ENCODE measurements around the gene PUM2. TPM values are rescaled to one million over a fixed set of nuclear protein-coding genes. Genes with fewer than 3 reads are reported as not detected.
A peak's percentile ranks its signal among the peaks of the same experiment; 100 is the strongest.

Gene PUM2
- total RNA-seq, 1 experiment from 2014 or later, result 105 TPM

GRCh38 chr2:20242727-20243377 is 107.8 kb downstream of the PUM2 start:
- intact Hi-C loops (cut with micrococcal nuclease), result no loop called here
- Histone ChIP-seq H3K27me3 (ENCODE audit: insufficient read depth, low read length) (no peaks in the 10 kb centered on the region), H3K9ac (ENCODE audit: low read length) (no peak overlapping the region), H2AFZ (ENCODE audit: low read depth, low read length, poor library complexity, severe bottlenecking) (no peak overlapping the region), H3K4me1 (ENCODE audit: control insufficient read depth in 1 of 2, insufficient read depth in 2 of 2, low read length in 2 of 2) (no peaks in the 10 kb centered on the region; a peak in 1 of 4 replicates), H4K20me1 (ENCODE audit: insufficient read depth) (no peaks in the 10 kb centered on the region), H3K36me3 (ENCODE audit: control insufficient read depth in 1 of 2, insufficient read depth in 2 of 2, low read length in 2 of 2) (no peaks in the 10 kb centered on the region; a peak in 1 of 4 replicates), H3K27ac (ENCODE audit: low read depth, low read length) (no peak overlapping the region), H3K9me3 (ENCODE audit: control insufficient read depth in 1 of 2, insufficient read depth in 1 of 2, low read depth in 1 of 2, low read length in 2 of 2) (no peaks in the 10 kb centered on the region), H3K4me2 (ENCODE audit: low read length) (no peak overlapping the region), H3K79me2 (ENCODE audit: insufficient read depth, low read length) (no peaks in the 10 kb centered on the region), H3K9me2 (ENCODE audit: insufficient read depth) (no peaks in the 10 kb centered on the region), H3K4me3 (replicated peaks in 1 of 2; ENCODE audit: low read depth in 1 of 2, low read length in 2 of 2) (no peak overlapping the region)
- no peak for TF ChIP-seq RAD21 (IDR thresholded peaks at IDR 0.05; ENCODE audit: low read depth)
- TF ChIP-seq JUND (IDR thresholded peaks at IDR 0.05), result no peak
- TF ChIP-seq POLR2AphosphoS5 (IDR thresholded peaks at IDR 0.05; ENCODE audit: low read depth, low read length), result no peak
- TF ChIP-seq CEBPB (IDR thresholded peaks at IDR 0.05; ENCODE audit: low read depth), result no peak
- TF ChIP-seq ZNF274 (IDR thresholded peaks at IDR 0.05; ENCODE audit: low read depth, low read length), result no peak
- TF ChIP-seq SRF (IDR thresholded peaks at IDR 0.05; ENCODE audit: low read depth), result no peak
- TF ChIP-seq POLR2A (IDR thresholded peaks at IDR 0.05; ENCODE audit: borderline replicate concordance, extremely low read depth, insufficient read depth, insufficient read length), result no peak
- TF ChIP-seq EZH2 (IDR thresholded peaks at IDR 0.05), result no peak
- no peak for TF ChIP-seq ELF1 (IDR thresholded peaks at IDR 0.05; ENCODE audit: borderline replicate concordance, low read depth)
- no peak for TF ChIP-seq FOSL1 (IDR thresholded peaks at IDR 0.05; ENCODE audit: low read depth)
- no peak for TF ChIP-seq YY1 (IDR thresholded peaks at IDR 0.05; ENCODE audit: extremely low read depth, insufficient replicate concordance, low read depth, low read length)
- TF ChIP-seq ZFX (IDR thresholded peaks at IDR 0.05), result no peak
- no peak for TF ChIP-seq EGR1 (IDR thresholded peaks at IDR 0.05; ENCODE audit: low read depth)
- no peak for TF ChIP-seq ZBTB33 (IDR thresholded peaks at IDR 0.05; ENCODE audit: extremely low read depth, insufficient replicate concordance, low read length)
- no peak for TF ChIP-seq CBX3 (IDR thresholded peaks at IDR 0.05; ENCODE audit: low read depth)
- TF ChIP-seq, protein P1, sequence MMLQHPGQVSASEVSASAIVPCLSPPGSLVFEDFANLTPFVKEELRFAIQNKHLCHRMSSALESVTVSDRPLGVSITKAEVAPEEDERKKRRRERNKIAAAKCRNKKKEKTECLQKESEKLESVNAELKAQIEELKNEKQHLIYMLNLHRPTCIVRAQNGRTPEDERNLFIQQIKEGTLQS (IDR thresholded peaks at IDR 0.05), result no peak
- TF ChIP-seq SIN3A (IDR thresholded peaks at IDR 0.05; ENCODE audit: low read depth), result no peak
- TF ChIP-seq REST (IDR thresholded peaks at IDR 0.05; ENCODE audit: low read depth), result no peak
- no peak for TF ChIP-seq TCF7L2 (IDR thresholded peaks at IDR 0.05; ENCODE audit: borderline replicate concordance, extremely low read depth, insufficient read depth, insufficient read length)
- TF ChIP-seq CTCF (IDR thresholded peaks at IDR 0.05 in 2 of 3, conservative IDR thresholded peaks at IDR 0.05 in 1 of 3; ENCODE audit: borderline replicate concordance in 1 of 3, insufficient read depth in 1 of 3, low read depth in 2 of 3, low read length in 2 of 3), result no peak
- DNase-seq (ENCODE audit: low read depth, low spot score) (no peak), ATAC-seq (peak; percentile 72)
- CTCF ChIA-PET, result interaction anchor here (0.9 kb wide), 1 partner anchor 48 kb away, joined by 3 read pairs; no protein-coding TSS in a partner anchor
- POLR2A ChIA-PET, result no interaction called here
- BruUV-seq (replicated peaks), result no TSS peak
- RAD21 ChIA-PET (ENCODE audit: low non-redundant PET in 1 of 2, low total read pairs in 2 of 2, uncharacterized antibody in 2 of 2, unreplicated experiment in 2 of 2), result no interaction called here

All from HCT116 (cell line).